Measurements from ENCODE around the gene XRN2. TPM values are rescaled to one million over a fixed set of nuclear protein-coding genes. Genes with fewer than 3 reads are reported as not detected.

Gene XRN2
- total and polyA plus RNA-seq, 2 donors = 29.5 to 69.6 TPM

GRCh38 chr20:21312813-21313474, 9.8 kb downstream of the XRN2 start:
- H3K4me1 ChIP-seq (ENCODE audit: control insufficient read depth in 2 of 2, insufficient read depth in 2 of 2, low read length in 2 of 2) = no peaks in the 10 kb centered on the region

GRCh38 chr20:21315138-21315537, 12.0 kb downstream of the XRN2 start:
- Histone ChIP-seq H3K27ac (ENCODE audit: low read depth in 1 of 2, low read length in 1 of 2) (no peak overlapping the region), H3K9me3 (ENCODE audit: control insufficient read depth in 2 of 2, insufficient read depth in 1 of 2, low read length in 1 of 2) (no peaks in the 10 kb centered on the region), H3K4me1 (ENCODE audit: control insufficient read depth in 2 of 2, insufficient read depth in 2 of 2, low read length in 2 of 2) (no peaks in the 10 kb centered on the region), H3K27me3 (ENCODE audit: control insufficient read depth in 2 of 2, insufficient read depth in 1 of 2, low read length in 1 of 2) (no peaks in the 10 kb centered on the region), H3K4me3 (ENCODE audit: low read length in 2 of 2) (no peak overlapping the region), H3K36me3 (ENCODE audit: control insufficient read depth in 2 of 2, insufficient read depth in 2 of 2, low read length in 1 of 2) (no peaks in the 10 kb centered on the region)
- DNase-seq (ENCODE audit: low read depth in 6 of 9, low spot score in 9 of 9) = no peak
- WGBS = 73% methylated on average over 4 of the region's 4 CpGs

More at GRCh38 chr20:21312813-21313474, 9.8 kb downstream of the XRN2 start:
- Histone ChIP-seq H3K9me3 (ENCODE audit: control insufficient read depth in 2 of 2, insufficient read depth in 1 of 2, low read length in 1 of 2) (no peaks in the 10 kb centered on the region), H3K27me3 (ENCODE audit: control insufficient read depth in 2 of 2, insufficient read depth in 1 of 2, low read length in 1 of 2) (no peaks in the 10 kb centered on the region), H3K27ac (ENCODE audit: low read depth in 1 of 2, low read length in 1 of 2) (no peak overlapping the region), H3K36me3 (ENCODE audit: control insufficient read depth in 2 of 2, insufficient read depth in 2 of 2, low read length in 1 of 2) (no peaks in the 10 kb centered on the region), H3K4me3 (ENCODE audit: low read length in 2 of 2) (no peak overlapping the region)
- no peak for DNase-seq (ENCODE audit: low read depth in 6 of 9, low spot score in 9 of 9)
- 93% methylated on average over 10 of the region's 10 CpGs for WGBS

GRCh38 chr20:21322083-21322710, 19.1 kb downstream of the XRN2 start:
- Histone ChIP-seq H3K9me3 (ENCODE audit: control insufficient read depth in 2 of 2, insufficient read depth in 1 of 2, low read length in 1 of 2) (peaks cover 0 to 4% of the 10 kb centered on the region in 2 donors), H3K4me3 (ENCODE audit: low read length in 2 of 2) (no peak overlapping the region), H3K4me1 (ENCODE audit: control insufficient read depth in 2 of 2, insufficient read depth in 2 of 2, low read length in 2 of 2) (no peaks in the 10 kb centered on the region), H3K27me3 (ENCODE audit: control insufficient read depth in 2 of 2, insufficient read depth in 1 of 2, low read length in 1 of 2) (no peaks in the 10 kb centered on the region), H3K36me3 (ENCODE audit: control insufficient read depth in 2 of 2, insufficient read depth in 2 of 2, low read length in 1 of 2) (no peaks in the 10 kb centered on the region), H3K27ac (ENCODE audit: low read depth in 1 of 2, low read length in 1 of 2) (no peak overlapping the region)
- WGBS = 97% methylated on average over 5 of the region's 5 CpGs
- DNase-seq (ENCODE audit: low read depth in 6 of 9, low spot score in 9 of 9) = no peak

GRCh38 chr20:21322921-21323331, 19.8 kb downstream of the XRN2 start:
- no peak overlapping the region for H3K4me3 ChIP-seq (ENCODE audit: low read length in 2 of 2)
- H3K27ac ChIP-seq (ENCODE audit: low read depth in 1 of 2, low read length in 1 of 2) = no peak overlapping the region
- peaks cover 0 to 4% of the 10 kb centered on the region in 2 donors for H3K9me3 ChIP-seq (ENCODE audit: control insufficient read depth in 2 of 2, insufficient read depth in 1 of 2, low read length in 1 of 2)
- 96% methylated on average over 3 of the region's 3 CpGs for WGBS
- no peaks in the 10 kb centered on the region for H3K4me1 ChIP-seq (ENCODE audit: control insufficient read depth in 2 of 2, insufficient read depth in 2 of 2, low read length in 2 of 2)
- H3K36me3 ChIP-seq (ENCODE audit: control insufficient read depth in 2 of 2, insufficient read depth in 2 of 2, low read length in 1 of 2) = no peaks in the 10 kb centered on the region
- H3K27me3 ChIP-seq (ENCODE audit: control insufficient read depth in 2 of 2, insufficient read depth in 1 of 2, low read length in 1 of 2) = no peaks in the 10 kb centered on the region
- no peak for DNase-seq (ENCODE audit: low read depth in 6 of 9, low spot score in 9 of 9)

GRCh38 chr20:21323640-21324039, 20.5 kb downstream of the XRN2 start:
- Histone ChIP-seq H3K4me3 (ENCODE audit: low read length in 2 of 2) (no peak overlapping the region), H3K27me3 (ENCODE audit: control insufficient read depth in 2 of 2, insufficient read depth in 1 of 2, low read length in 1 of 2) (no peaks in the 10 kb centered on the region), H3K36me3 (ENCODE audit: control insufficient read depth in 2 of 2, insufficient read depth in 2 of 2, low read length in 1 of 2) (no peaks in the 10 kb centered on the region), H3K9me3 (ENCODE audit: control insufficient read depth in 2 of 2, insufficient read depth in 1 of 2, low read length in 1 of 2) (peaks cover 0 to 4% of the 10 kb centered on the region in 2 donors), H3K4me1 (ENCODE audit: control insufficient read depth in 2 of 2, insufficient read depth in 2 of 2, low read length in 2 of 2) (no peaks in the 10 kb centered on the region), H3K27ac (ENCODE audit: low read depth in 1 of 2, low read length in 1 of 2) (no peak overlapping the region)
- 96% methylated on average over 3 of the region's 3 CpGs for WGBS
- DNase-seq (ENCODE audit: low read depth in 6 of 9, low spot score in 9 of 9) = no peak

- H3K9me3 ChIP-seq (ENCODE audit: control insufficient read depth in 2 of 2, insufficient read depth in 1 of 2, low read length in 1 of 2) = peaks cover 0 to 4% of the 10 kb centered on the region in 2 donors
- no peak overlapping the region for H3K4me3 ChIP-seq (ENCODE audit: low read length in 2 of 2)
- no peak for DNase-seq (ENCODE audit: low read depth in 6 of 9, low spot score in 9 of 9)
- no peak overlapping the region for H3K27ac ChIP-seq (ENCODE audit: low read depth in 1 of 2, low read length in 1 of 2)
- 95% methylated on average over 2 of the region's 2 CpGs for WGBS
- no peaks in the 10 kb centered on the region for H3K36me3 ChIP-seq (ENCODE audit: control insufficient read depth in 2 of 2, insufficient read depth in 2 of 2, low read length in 1 of 2)
- H3K4me1 ChIP-seq (ENCODE audit: control insufficient read depth in 2 of 2, insufficient read depth in 2 of 2, low read length in 2 of 2) = no peaks in the 10 kb centered on the region
- H3K27me3 ChIP-seq (ENCODE audit: control insufficient read depth in 2 of 2, insufficient read depth in 1 of 2, low read length in 1 of 2) = no peaks in the 10 kb centered on the region
Measured at GRCh38 chr20:21324126-21324525, 21.0 kb downstream of the XRN2 start.

- WGBS = 50% methylated on average over 1 of the region's 1 CpG
- H3K27ac ChIP-seq (ENCODE audit: low read depth in 1 of 2, low read length in 1 of 2) = no peak overlapping the region
- H3K4me3 ChIP-seq (ENCODE audit: low read length in 2 of 2) = no peak overlapping the region
Measured at GRCh38 chr20:21325296-21325695, 22.2 kb downstream of the XRN2 start.

GRCh38 chr20:21326700-21327099, 23.6 kb downstream of the XRN2 start:
- no peaks in the 10 kb centered on the region for H3K9me3 ChIP-seq (ENCODE audit: control insufficient read depth in 2 of 2, insufficient read depth in 1 of 2, low read length in 1 of 2)
- H3K4me3 ChIP-seq (ENCODE audit: low read length in 2 of 2) = no peak overlapping the region
- H3K27ac ChIP-seq (ENCODE audit: low read depth in 1 of 2, low read length in 1 of 2) = no peak overlapping the region
- WGBS = 93% methylated on average over 1 of the region's 1 CpG
- DNase-seq (ENCODE audit: low read depth in 6 of 9, low spot score in 9 of 9) = no peak
- H3K27me3 ChIP-seq (ENCODE audit: control insufficient read depth in 2 of 2, insufficient read depth in 1 of 2, low read length in 1 of 2) = no peaks in the 10 kb centered on the region
- no peaks in the 10 kb centered on the region for H3K4me1 ChIP-seq (ENCODE audit: control insufficient read depth in 2 of 2, insufficient read depth in 2 of 2, low read length in 2 of 2)
- H3K36me3 ChIP-seq (ENCODE audit: control insufficient read depth in 2 of 2, insufficient read depth in 2 of 2, low read length in 1 of 2) = peaks cover 0 to 2% of the 10 kb centered on the region in 2 donors

More at GRCh38 chr20:21325296-21325695, 22.2 kb downstream of the XRN2 start:
- Histone ChIP-seq H3K27me3 (ENCODE audit: control insufficient read depth in 2 of 2, insufficient read depth in 1 of 2, low read length in 1 of 2) (no peaks in the 10 kb centered on the region), H3K9me3 (ENCODE audit: control insufficient read depth in 2 of 2, insufficient read depth in 1 of 2, low read length in 1 of 2) (peaks cover 0 to 4% of the 10 kb centered on the region in 2 donors), H3K36me3 (ENCODE audit: control insufficient read depth in 2 of 2, insufficient read depth in 2 of 2, low read length in 1 of 2) (no peaks in the 10 kb centered on the region), H3K4me1 (ENCODE audit: control insufficient read depth in 2 of 2, insufficient read depth in 2 of 2, low read length in 2 of 2) (no peaks in the 10 kb centered on the region)
- peak in 1 of 9 donors; percentile 14 for DNase-seq (ENCODE audit: low read depth in 6 of 9, low spot score in 9 of 9)

- Histone ChIP-seq H3K4me1 (ENCODE audit: control insufficient read depth in 2 of 2, insufficient read depth in 2 of 2, low read length in 2 of 2) (no peaks in the 10 kb centered on the region), H3K27me3 (ENCODE audit: control insufficient read depth in 2 of 2, insufficient read depth in 1 of 2, low read length in 1 of 2) (no peaks in the 10 kb centered on the region), H3K27ac (ENCODE audit: low read depth in 1 of 2, low read length in 1 of 2) (no peak overlapping the region), H3K36me3 (ENCODE audit: control insufficient read depth in 2 of 2, insufficient read depth in 2 of 2, low read length in 1 of 2) (peaks cover 25 to 52% of the 10 kb centered on the region in 2 donors), H3K4me3 (ENCODE audit: low read length in 2 of 2) (no peak overlapping the region), H3K9me3 (ENCODE audit: control insufficient read depth in 2 of 2, insufficient read depth in 1 of 2, low read length in 1 of 2) (no peaks in the 10 kb centered on the region)
- no peak for DNase-seq (ENCODE audit: low read depth in 6 of 9, low spot score in 9 of 9)
- WGBS = 96% methylated on average over 2 of the region's 2 CpGs
Measured at GRCh38 chr20:21336455-21337151, 33.5 kb downstream of the XRN2 start.
